T-helper 9 cell (primary cell): ENCODE results near the gene IFNL3.
"Not testable (repeated sequence)": the region's sequence is repeated elsewhere in the genome, so short reads cannot be mapped to it uniquely, and the experiment has no call there.

Experiments
- DNase-seq: peaks from one replicate; pipeline ENCODE4 v3.0.0-alpha.2; 2020
- total RNA-seq, 2 donors: gene quantifications; one replicate each; lab custom pipeline; 2026; lab: John Stamatoyannopoulos, UW

The IFNL3 gene
- 0 reads per million in 2 donors for total RNA-seq

GRCh38 chr19:39244410-39245100 is at the start of gene IFNL3:
Gene IFNL3, minus strand, starts transcription at chr19:39245006. Its CDS starts 39 bp downstream, at chr19:39244967.
- not testable (repeated sequence) for DNase-seq

GRCh38 chr19:39293394-39293793 is 48.6 kb upstream of the IFNL3 start:
- DNase-seq = no peak

DNA sequence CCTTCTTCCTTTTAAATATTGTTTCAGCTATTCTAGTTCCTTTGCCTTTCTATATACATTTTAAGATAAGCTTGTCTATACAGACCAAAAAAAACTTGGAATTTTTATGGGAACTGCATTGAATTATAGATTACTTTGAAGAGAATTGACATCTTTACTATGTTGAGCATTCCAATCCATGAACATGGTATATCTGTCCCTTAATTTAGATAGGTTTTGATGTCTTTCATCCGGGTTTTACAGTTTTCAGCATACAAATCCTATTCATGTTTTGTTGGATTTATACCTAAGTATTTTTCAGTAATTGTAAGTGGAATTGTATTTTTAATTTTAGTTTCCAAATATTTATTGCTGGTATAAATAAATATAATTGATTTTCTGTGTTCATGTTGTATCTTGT is 39.2 kb upstream of the IFNL3 start:
- no peak for DNase-seq

GRCh38 chr19:39282021-39282420 is 37.2 kb upstream of the IFNL3 start:
- DNase-seq = no peak

- DNase-seq = no peak
These were observed 32.8 kb upstream of the IFNL3 start for GRCh38 chr19:39277598-39277997.

DNA sequence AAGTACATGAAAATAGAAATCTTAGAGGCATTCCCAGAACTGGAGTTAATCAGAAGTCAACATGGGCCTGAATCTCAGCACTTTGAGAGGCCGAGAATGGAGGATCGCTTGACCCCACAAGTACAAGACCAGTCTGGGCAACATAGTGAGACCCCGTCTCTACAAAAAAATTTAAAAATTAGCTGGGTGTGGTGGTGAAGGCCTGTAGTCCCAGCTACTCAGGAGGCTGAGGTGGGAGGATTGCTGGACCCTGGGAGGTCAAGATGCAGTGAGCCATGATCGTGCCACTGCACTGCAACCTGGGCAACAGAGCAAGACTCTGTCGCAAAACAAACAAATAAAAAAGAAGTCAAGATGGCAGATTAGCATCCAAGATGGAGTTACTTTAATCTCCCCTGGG is 31.9 kb upstream of the IFNL3 start:
- DNase-seq = no peak

- no peak for DNase-seq
These were observed 30.8 kb upstream of the IFNL3 start for GRCh38 chr19:39275578-39275977.

- not testable (repeated sequence) for DNase-seq
These were observed 29.1 kb upstream of the IFNL3 start for GRCh38 chr19:39273859-39274258.

- no peak for DNase-seq
These were observed 25.4 kb upstream of the IFNL3 start for GRCh38 chr19:39270036-39270871.

DNA sequence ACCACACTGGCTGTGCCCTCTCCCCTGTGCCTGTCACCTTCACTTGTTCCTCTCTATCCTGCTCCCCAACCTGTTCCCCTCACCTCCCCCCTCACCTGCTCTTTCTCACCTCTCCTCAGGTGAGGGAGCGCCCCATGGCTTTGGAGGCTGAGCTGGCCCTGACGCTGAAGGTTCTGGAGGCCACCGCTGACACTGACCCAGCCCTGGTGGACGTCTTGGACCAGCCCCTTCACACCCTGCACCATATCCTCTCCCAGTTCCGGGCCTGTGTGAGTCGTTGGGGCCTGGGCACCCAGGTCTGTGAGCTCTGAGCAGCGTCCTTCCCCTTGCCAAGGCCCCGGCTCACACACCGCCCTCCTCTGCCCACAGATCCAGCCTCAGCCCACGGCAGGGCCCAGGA is 24.6 kb upstream of the IFNL3 start:
- not testable (repeated sequence) for DNase-seq

- DNase-seq = not testable (repeated sequence)
These were observed 23.9 kb upstream of the IFNL3 start for GRCh38 chr19:39268531-39269223.

DNA sequence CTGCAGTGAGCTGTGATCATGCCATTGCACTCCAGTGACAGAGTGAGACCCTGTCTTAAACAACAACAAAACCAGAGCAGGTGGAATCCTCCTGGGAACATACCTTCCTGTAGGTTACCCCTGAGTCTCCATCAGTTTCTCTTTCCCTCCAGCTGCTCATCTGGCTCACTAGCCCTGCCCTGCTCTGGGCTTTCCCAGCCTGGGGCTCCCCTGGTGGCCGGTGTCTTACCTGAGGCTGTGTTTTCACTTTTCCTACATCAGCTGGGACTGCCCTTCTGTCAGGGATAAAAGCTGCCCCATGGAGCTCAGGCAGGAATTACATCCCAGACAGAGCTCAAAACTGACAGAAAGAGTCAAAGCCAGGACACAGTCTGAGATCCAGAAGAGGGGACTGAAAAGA is 23.3 kb upstream of the IFNL3 start, which contains the start of gene IFNL2:
TSS of gene IFNL2 (plus strand) at position 312 of the 400 bp plus-strand sequence. CDS start 173 bp downstream, outside the sequence.
- DNase-seq = not testable (repeated sequence)

- no peak for DNase-seq
These were observed 20.6 kb upstream of the IFNL3 start for GRCh38 chr19:39265321-39265916.

DNA sequence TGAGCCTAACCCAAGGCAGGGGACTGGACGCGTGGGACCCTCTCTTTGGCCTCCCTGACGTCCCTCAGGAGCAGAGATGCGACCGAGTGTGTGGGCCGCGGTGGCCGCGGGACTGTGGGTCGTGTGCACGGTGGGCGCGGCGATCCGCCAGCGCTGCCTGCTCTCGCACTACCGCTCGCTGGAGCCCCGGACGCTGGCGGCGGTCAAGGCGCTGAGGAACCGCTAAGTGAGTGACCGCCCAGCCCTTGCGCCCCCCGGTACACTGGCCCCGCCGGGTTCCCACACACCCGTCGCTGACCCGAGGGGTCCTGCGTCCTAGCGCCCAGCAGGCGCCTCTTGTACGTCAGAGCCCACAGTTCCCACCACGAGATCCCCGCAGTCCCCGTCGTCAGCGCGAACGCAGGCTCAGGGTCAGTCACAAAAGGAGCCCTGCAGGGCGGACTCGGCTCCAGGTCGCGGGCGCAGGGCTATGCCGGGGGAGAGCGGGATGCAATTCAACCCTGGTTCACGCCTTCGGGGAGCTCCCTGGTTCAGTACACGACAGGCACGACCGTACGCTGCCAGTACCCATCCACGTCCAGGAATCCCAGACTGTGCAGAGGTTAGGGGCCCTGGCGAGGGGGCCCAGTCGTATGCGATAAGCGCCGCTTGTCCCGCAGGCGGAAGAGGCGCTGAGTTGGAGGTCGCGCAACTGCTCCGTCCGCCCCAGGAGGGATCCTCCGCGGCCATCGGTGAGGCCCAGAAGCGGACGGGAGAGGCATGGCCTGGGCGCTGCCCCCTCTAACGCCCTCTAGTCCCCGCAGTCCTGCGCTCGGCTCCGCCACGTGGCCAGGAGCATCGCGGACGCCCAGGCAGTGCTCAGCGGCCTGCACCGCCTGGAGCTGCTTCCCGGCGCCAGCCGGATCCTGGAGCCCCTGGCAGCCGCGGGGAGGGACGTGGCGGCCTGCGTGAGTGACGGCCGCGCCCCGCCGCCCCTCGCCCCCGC is 19.8 kb upstream of the IFNL3 start:
- DNase-seq = no peak

DNA sequence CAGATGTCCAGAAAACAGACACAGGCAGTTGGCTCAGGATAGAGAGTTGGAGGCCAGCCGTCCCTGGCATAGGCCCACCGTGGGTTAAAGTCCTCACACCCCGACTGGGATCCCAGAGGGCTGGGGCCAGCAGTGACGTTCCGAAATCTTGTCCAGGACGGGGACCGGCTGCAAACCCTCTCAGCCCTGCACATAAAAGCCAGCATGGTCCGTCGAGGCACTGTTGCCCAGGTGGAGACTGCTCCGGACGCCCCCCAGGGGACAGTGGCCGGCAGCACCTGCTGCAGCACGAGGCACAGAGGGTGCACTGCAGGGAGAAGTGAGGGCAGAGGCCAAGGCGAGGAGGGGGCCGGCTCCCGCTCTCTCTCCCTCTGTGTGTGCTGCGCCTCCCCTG is 19.1 kb upstream of the IFNL3 start:
- no peak for DNase-seq

- no peak for DNase-seq
These were observed 17.7 kb upstream of the IFNL3 start for GRCh38 chr19:39262496-39262895.

DNA sequence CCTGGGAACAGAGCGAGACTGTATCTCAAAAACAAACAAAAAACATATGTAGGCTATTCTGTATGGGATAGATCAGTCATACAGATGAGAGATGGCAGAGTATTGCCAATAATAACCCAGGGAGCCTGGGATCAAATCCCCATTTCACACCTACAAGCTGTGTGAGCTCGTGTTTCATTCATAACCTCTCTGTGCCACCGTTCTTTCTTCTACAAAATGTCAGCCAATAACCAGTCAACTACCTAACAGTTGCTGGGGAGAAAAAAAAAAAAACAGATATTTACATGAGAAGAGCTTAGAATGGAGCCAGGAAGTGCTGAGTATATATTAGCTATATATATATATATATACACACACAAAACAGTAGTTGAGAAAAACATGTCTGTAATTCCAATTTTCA is 16.9 kb upstream of the IFNL3 start:
- no peak for DNase-seq

GRCh38 chr19:39257227-39257626 is 12.4 kb upstream of the IFNL3 start:
- no peak for DNase-seq

GRCh38 chr19:39254531-39255345 is 9.9 kb upstream of the IFNL3 start:
- DNase-seq = no peak

- DNase-seq = no peak
These were observed 8.8 kb upstream of the IFNL3 start for GRCh38 chr19:39253374-39254149.
